HG03060 (cell line): ENCODE results near the gene DEK.

Source experiments
- ATAC-seq: cut with Tn5 transposase; IDR thresholded peaks from one replicate; pipeline ENCODE4 v1.9.1; 2021; ENCODE audit warnings: low read depth, moderate number of reproducible peaks; ENCODE audit not compliant: unreplicated experiment

The DEK gene

GRCh38 chr6:18266523-18266912 lies 2.2 kb upstream of the DEK start:
- ATAC-seq = no peak

GRCh38 chr6:18265787-18266522 lies 1.6 kb upstream of the DEK start:
- ATAC-seq = no peak

DNA sequence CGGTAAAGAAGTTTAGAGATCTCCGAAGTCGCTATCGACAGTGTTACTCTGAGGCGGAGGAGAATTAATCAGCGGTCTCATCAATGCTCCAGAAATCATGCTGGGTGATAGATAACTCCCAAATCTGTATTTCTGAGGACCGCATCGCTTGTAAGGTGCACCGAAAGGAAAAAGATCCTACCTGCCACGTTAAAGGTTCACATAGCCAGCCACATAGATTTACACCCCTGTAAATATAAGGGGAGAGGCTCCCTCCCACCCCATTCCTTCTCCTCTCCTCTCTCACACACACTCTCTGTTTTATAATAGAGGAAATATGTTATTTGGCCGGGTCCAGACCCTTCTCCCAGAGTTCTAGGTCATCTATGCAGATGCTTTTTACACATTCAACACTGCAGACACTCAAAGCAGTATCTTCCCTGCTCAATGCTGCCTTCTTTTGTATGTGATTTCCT lies 620 bp upstream of the DEK start:
- no peak for ATAC-seq

GRCh38 chr6:18263418-18264218 lies 712 bp downstream of the DEK start:
- no peak for ATAC-seq

GRCh38 chr6:18262702-18263417 lies 1.5 kb downstream of the DEK start:
- peak; percentile 61 for ATAC-seq

DNA sequence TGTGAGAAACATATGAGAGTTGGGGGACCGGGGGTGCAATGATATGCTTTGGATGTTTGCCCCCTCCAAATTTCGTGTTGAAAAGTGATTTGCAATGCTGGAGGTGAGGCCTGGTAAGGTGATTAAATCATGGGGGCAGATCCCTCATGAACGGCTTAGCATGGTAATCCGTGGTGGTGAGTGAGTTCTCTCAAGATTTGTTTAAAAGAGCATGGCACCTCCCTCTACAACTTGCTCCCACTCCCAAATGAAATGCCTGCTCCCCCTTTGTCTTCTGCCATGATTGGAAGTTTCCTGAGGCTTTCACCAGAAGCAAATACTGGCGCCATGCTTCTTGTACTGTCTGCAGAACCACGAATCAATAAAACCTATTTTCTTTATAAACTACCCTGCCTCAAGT lies 2.5 kb downstream of the DEK start:
- no peak for ATAC-seq

GRCh38 chr6:18260448-18261106 lies 3.8 kb downstream of the DEK start:
- peak; percentile 32 for ATAC-seq

DNA sequence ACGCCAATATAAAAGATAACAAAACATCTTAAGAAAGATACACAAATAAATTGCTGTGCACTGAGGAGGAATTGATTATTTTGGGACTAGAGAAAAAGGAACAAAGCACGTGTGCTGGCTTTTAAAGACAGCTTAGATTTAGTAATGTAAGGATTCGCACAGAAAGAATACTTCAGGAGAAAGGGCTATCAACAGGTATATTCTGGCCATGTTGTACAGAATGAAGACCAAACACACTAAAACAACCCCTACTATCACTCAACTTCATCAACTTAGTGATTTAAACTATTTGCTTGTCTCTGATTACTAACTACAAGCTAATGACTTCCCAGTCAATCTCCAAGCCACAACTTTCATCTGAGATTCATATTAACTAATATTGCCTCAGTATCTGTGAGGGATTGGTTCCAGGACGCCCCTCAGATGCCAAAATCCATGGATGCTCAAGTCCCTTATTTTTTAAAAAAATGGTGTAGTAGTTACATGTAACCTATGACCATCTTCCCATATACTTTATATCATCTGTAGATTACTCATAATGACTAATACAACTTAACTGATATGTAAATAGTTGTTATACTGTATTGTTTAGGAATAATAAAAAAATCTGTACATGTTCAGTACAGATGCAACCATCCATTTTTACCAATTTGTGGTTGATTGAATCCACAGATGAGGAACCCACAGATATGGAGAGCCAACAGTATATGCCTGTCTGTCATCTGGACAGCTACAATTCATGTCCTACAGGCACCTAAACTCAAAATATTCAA lies 4.5 kb downstream of the DEK start:
- ATAC-seq = no peak

DNA sequence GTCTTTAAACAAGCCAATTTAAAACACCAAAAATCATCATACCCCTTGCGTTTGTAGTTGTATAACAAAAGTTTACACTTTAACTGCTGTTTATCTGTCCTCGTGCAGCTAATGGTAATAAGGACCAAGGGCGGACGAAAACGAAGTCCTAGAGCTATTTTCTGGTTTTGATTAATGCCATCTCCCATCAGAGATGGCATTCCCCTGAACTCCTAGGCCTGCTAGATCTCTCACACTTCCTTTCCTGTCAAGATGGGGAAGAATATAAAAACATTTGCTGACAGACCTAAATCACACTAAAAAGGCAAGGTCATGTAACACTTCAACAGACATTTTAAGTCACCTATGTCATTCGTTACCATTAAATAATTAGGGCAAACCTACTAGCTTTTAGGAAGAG lies 9.5 kb downstream of the DEK start:
- no peak for ATAC-seq

DNA sequence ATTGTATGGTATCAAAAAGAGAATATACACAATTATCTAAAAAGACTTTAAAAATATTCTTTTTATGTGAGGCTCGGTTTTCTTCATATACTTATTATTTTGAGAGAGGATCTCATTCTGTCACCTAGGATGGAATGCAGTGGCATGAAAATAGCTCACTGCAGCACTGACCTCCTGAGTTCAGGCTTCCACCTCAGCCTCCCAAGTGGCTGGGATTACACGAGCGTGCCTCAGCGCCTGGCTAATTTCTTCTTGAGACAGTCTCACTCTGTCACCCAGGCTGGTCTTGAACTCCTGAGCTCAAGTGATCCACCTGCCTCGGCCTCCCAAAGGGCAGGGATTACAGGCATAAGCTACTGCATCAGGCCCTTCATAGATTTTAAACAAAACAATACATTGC lies 10.7 kb downstream of the DEK start:
- ATAC-seq = no peak

DNA sequence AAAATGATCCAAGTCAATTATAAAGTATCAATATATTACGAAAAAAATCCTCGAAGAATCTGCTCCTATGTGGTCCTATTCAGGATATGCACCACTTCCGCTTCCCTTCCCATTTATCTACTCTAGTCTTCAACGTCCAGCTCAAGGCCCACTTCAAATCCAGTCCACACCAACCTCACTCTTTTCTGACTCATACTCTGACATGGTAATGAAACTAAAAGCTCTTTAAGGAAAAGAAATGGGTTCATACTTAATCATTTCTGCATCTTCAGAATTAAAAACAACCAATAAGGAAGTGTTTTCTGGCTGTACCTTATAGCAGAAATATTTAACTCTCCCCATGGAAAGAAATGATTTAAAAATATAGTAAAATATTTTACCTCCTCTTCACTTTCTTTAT lies 15.1 kb downstream of the DEK start:
- ATAC-seq = no peak

DNA sequence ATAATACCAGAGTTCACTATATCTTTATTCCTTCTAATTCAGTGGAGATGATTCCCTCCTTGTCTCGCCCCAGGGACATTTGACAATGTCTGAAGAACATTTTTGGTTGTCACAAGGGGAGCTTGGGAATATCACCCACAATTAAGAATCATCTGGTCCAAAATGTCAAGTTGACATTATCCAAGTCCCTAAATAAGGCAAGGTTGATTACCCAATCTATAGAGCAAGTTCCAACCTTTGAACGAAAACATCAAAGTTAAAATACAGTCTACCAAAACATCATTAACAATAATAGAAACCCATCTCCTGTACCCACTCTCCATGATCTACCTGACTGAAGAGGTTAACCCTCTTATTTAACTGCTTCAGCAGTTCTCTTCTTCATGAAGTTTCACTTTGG lies 15.6 kb downstream of the DEK start:
- no peak for ATAC-seq

DNA sequence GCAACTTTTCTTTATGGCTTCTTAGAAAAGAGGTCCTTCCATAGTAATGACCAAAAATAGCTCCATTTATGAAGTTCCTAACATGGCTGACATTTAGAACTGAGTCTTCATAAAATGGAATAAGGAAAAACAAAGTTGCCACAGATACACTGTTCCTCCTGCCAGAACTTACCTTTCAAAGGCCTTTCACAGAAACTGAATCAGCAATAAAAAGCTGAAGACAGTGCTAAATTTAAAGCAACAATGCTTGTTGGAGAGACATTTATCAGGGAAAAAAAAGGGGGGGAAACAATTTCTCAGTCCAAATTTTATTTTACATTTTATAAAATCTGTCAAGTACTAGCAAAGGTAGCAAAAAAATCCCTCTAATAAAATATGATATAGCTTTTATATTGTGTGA lies 17.3 kb downstream of the DEK start:
- no peak for ATAC-seq

DNA sequence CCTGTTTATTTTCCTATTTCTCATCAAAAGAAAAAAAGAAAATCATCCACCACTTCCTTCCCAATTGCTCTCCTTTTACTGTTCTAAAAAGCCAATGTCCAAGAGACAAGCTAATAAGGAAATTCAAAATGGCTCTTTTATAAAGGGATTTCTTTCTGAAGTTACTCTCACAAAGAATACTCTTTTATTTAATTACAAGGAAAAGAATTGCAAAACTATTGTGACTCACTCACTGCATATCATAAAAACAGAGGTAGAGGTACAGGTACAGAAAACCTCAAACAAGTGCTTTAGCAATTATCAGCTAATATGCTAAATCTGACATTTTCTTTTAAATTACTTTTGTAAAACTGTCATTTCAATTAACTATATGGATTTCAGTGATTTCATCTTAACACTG lies 18.1 kb downstream of the DEK start:
- ATAC-seq = no peak

DNA sequence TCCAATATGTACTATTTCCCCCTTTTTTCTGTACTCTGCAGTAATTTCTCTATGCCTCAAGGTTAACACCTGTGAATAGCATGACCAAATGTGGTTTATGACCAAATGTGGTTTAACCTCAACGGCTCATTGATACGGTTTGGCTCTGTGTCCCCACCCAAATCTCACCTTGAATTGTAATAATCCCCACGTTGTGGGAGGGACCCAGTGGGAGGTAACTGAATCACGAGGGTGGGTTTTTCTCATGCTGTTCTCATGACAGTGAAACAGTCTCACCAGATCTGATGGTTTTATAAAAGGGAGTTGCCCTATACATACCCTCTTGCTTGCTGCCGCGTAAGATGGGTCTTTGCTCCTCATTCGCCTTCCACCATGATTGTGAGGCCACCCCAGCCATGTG lies 18.7 kb downstream of the DEK start:
- no peak for ATAC-seq

GRCh38 chr6:18245079-18245478 lies 19.3 kb downstream of the DEK start:
- ATAC-seq = no peak

DNA sequence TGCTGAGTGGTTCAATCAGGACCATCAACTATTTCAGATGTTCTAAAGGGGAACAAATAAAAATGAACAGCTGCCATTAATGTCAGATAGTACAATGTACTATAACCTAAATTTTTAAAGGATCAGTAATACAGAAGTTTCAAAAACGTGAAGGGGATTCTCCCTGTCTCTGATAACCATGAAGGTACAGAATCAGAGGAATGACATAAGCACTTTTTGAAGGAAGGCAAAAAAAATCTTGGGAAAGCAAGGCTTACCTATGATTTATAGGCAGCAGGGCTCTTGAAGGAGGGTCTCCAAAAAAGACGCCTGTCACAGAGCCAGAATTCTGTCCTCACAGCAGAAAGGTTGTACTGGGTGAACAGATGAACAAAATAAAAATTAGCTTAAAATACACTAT lies 20.1 kb downstream of the DEK start:
- ATAC-seq = no peak

- no peak for ATAC-seq
Observed at GRCh38 chr6:18243302-18243893, 20.9 kb downstream of the DEK start.

DNA sequence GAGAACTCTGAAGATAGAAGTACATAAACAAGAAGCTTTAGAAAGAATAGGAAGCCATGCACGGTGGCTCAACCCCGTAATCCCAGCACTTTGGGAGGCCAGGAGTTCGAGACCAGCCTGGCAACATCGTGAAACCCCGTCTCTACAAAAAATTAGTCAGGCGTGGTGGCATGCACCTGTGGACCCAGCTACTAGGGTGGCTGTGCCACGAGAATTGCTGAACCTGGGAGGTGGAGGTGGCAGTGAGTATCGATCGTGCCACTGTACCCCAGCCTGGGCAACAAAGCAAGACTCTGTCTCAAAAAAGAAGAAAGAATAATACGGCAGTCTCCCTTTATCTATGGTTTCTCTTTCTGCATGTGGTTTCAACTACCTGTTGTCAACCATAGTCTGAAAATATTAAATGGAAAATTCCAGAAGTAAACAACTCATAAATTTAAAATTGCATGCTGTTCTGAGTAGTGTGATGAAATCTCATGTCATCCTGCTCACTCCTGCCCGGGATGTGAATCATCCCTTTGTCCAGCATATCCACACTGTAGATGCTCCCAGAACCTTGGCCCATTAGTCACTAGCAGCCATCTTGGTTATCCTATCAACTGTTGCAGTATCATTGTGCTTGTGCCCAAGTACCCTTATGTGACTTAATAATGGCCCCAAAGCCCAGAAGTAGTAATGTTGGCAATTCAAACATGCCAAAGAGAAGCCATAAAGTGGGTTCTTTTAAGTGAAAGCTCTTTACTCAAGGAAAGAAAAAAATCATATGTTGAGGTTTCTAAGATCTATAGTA lies 22.1 kb downstream of the DEK start:
- no peak for ATAC-seq
